IPS DF 4.7 (cell line): ENCODE measurements around the gene FGFR4.
A peak's percentile ranks its signal among the peaks of the same experiment; 100 is the strongest.
"Not testable (repeated sequence)": the region's sequence is repeated elsewhere in the genome, so short reads cannot be mapped to it uniquely, and the experiment has no call there.

Source experiments
- DNase-seq: peaks from one replicate; pipeline ENCODE4 v3.0.0-alpha.2; 2013; ENCODE audit warnings: low spot score; ENCODE audit errors: extremely low read depth

Gene FGFR4

DNA sequence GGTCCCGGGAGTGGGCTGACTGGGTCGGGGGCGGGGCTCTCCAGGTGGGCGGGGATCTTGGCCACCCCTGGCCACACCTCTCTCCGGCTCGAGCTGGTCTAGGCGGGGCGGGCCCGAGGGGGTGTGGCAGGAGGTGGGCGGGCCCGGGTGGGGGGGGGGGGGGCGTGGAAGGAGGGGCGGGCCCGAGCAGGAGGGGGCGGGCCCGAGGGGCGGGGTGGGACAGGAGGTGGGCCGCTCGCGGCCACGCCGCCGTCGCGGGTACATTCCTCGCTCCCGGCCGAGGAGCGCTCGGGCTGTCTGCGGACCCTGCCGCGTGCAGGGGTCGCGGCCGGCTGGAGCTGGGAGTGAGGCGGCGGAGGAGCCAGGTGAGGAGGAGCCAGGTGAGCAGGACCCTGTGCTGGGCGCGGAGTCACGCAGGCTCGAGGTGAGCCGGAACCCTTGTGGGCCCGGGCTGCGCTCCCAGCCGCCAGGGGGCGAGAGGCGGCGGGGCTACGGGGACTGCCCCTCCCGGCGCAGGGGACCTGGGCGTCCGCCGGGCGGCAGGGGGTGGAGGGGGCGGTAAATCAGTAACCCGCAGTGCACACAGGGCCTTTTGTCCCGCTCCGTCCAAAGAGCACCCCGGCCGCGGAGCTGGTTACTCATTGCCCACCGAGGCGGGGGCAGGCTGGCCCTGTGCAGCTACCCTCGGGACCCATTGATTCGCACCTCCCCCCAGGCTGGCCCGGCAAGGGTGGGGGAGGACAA is at the start of gene FGFR4:
Gene FGFR4 (plus strand): TSS at position 262 of the 744 bp plus-strand sequence. CDS start 2,688 bp downstream, outside the sequence.
- no peak for DNase-seq

DNA sequence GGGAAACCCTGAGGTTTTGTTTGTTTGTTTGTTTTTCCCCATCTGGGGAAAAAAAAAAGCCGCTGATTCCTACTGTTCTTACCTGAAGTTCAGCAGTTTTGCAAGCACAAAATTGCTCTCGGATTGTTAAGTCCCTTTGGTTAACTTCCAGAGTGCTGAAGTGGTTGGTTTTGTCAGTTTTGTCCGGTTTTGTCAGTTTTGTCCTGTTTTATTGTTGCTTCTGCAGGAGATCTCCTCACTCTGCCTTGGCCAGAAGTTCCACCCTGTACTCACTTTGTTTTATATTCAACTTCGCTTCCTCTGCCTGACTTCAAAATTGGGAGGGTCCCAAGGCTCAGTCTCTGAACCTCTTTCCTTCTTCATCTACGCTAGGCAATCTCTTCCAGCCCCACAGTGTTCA is 49.8 kb upstream of the FGFR4 start:
- DNase-seq, result no peak

DNA sequence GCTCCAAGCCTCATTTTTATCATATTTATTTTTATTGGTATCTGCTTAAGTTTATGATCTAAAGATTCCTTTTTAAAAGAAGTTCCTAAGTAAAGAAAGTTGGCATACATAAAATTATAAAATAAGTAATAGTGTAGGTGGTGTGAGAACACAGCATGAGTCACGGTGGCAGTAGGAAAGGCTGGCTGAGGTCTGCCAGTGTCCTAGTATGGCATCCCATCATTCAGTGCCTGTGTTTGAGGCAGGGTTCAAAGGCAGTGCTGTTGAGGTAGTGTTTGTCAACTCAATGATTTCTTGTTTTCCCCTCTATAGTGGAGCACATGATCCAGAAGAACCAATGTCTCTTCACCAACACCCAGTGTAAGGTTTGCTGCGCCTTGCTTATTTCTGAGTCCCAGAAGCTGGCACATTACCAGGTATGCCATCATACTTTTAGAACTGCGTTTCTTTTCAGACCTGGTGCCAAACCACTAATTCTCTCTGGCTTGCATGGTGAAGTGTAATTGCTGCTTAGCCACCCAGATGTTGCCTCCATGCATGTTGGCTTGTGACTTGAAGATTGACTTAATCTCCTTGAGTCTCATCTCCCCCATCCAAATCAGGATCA is 45.8 kb upstream of the FGFR4 start:
- no peak for DNase-seq

DNA sequence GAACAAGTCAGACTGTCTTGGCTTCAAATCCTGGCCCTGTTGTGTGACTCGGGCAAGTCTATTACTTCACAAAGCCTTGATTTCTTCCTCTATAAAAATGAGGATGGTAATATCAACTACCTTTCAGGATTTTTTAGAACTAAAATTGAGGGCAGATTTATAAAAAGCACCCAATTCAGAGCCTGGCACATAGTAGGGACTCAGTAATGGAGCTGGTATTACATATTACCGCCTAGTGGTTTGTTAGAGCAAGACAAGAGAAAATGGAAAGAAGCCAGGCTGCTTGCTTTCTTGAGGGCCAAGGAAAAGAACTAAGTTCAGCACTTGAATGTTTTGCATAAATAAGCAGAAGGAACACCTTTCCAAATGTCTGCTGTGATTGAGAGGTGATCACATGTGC is 44.8 kb upstream of the FGFR4 start:
- no peak for DNase-seq

DNA sequence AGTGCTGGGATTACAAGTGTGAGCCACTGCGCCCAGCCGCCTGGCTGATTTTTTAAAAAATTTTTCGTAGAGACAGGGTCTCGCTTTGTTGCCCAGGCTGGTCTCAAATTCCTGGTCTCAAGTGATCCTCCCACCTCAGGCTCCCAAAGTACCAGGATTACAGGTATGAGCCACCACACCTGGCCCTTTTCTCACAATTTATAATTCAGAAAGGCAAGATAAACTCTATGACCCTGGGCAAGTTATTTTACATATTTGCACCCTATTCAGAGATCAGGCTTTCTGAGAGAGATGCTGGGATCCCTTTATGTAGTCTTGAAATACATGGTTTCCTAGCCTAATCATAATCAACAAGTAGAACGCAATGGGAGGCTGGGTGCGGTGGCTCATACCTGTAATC is 43.6 kb upstream of the FGFR4 start:
- DNase-seq, result no peak

DNA sequence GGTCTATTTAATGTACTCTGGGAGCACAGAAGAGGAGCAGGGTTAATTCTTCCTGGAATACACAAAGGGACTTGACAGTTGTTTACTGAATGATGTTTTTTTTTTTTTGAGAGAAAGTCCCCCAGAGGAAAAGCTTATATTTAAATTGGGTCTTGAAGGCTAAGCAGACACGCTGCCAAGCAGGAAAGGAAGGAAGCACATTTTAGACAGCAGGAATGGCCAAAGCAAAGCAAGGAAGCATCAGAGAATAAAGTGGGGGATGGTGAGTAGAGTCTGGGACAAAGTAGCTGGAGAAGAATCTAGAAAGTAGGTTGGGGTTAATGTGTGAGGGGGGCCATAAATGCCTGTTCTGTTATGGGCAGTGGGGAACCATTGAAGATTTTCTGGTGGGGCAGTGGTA is 42.8 kb upstream of the FGFR4 start:
- no peak for DNase-seq

DNA sequence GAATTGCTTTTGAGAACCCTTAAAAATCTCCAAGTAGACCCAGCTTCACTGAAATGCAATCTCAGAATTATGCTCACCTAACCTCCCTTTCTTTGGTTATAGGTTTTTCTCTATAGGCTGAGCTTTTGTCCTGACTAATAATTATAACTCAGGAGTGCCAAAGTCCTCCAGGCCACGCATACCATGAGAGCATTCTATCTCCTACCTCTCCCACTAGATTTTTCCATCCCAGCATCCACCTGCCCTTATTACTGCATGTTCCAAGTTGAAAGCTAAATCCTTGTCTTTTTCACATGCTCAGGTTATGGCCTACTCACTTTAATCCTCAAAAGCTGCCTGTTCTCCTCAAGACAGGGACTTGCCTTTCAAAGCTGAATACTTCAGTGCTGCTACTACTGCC is 42.1 kb upstream of the FGFR4 start:
- no peak for DNase-seq

DNA sequence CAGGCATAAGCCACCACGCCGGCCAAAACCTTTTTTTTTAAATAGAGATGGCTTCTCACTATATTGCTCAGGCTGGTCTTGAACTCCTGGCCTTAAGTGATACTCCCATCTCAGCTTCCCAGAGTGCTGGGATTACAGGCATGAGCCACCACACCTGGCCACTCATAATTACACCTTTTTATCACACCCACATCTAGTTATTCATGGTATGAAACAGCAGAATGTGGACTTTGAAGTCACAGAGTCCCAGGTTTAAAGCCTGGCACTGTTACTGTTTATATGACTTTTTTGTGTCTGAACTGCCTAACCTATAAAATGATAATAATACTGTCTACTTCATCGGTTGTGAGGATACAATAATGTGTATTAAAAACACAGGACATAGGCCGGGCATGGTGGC is 41.1 kb upstream of the FGFR4 start:
- DNase-seq, result no peak

DNA sequence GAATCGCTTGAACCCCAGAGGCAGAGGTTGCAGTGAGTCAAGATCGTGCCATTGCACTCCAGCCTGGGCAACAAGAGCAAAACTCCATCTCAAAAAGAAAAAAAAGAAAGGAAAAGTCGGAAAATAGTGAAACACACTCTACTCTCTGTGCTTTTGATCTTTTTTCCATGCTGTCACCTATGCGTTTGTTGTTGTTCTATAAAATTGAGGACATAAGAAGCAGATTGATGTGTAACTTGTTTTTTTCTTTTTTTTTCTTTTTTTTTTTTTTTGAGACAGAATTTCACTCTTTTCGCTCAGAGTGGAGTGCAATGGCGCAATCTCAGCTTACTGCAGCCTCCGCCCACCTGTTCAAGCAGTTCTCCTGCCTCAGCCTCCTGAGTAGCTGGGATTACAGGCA is 38.2 kb upstream of the FGFR4 start:
- not testable (repeated sequence) for DNase-seq

DNA sequence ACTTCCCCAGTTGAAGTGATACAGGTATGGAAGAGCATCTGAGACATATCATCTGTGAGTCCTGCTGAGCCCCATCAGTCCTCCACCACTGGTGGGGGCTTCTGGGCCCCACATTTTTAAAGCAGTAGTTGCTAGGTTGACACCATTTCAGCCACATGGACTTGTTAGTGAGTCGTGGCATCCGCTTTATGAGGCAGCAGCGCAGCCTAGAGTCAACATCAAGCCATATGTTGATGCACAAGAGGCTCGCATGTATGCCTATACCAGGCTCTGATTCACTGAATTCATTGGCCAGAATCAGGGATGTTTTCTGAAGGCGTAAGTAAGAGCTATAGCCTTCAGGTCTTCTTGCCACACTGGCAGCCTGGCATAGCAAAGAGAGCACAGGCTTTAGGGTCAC is 37.4 kb upstream of the FGFR4 start:
- no peak for DNase-seq

DNA sequence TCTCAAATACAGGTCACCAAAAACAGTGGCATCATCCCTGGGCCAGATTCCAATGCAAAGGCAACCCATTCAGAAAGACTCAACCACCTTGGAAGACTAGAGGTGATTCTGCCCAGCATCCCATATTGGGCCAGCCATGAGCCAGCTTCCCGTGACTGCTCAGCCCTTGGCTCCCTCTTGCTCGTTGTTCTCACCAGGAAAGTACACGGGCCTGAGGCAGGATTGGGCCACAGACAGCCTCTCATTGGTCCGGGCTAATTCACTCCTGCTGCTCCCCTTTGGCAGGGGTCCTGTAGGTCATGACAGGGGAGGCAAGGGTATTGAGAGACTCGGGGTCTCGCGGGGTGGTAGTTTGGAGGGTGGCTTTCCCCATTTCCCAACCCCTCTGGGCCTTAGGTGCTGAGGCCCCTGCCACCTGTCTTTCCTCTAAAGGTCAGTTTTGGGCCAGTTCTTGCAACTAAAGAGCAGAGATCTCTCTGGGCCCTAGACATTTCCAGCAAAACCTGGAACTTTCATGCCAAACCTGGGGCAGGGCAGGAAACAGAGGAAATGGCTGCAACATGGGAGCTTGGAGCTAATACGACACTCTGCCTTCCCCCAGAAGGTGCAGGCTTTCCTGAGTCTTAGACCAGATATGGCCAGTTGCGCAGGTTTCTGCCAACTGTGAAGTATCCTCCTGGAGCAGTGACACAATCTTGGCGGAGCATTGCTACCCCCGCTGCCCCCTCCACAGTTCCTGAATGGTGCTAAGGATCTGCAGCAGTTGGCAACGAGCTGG is 22.0 kb upstream of the FGFR4 start:
- no peak for DNase-seq

DNA sequence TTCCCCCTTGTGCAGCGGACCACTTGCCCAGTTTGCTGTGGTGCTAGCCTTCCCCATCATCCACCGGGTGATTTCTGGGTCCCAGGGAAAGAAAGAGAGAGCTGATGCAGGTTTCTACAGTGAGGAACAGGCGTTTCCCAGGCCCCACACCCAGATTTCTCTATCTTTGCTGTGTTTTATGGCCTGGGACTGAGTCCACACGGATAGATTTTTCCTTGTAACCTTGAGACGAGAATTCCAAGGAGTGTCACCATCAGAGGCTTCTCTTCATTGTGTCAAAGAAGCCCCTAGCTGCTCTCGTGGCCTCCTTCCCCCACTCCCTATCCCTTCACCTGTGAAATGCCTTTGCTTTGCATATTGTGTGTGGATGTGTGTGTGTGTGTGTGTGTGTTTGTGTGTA is 21.2 kb upstream of the FGFR4 start:
- DNase-seq, result no peak

DNA sequence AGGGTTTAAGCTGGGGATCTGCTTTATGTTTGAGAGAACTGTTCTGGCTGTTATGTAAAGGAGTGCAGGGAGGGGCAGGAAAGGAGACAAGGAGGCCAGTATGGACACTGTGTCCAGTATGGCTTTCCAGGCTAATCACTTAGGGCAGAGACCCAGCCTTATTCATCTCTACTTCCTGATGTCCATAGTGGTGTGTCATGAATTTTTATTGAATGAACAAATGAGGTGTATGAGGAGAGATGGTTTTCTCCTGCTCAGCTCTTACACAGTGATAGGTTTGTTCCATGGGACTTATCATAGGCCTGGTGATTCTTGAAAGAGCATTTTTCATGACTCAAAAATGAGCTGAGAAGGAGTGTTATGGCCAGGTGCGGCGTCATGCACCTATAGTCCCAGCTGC is 20.5 kb upstream of the FGFR4 start:
- DNase-seq, result no peak

DNA sequence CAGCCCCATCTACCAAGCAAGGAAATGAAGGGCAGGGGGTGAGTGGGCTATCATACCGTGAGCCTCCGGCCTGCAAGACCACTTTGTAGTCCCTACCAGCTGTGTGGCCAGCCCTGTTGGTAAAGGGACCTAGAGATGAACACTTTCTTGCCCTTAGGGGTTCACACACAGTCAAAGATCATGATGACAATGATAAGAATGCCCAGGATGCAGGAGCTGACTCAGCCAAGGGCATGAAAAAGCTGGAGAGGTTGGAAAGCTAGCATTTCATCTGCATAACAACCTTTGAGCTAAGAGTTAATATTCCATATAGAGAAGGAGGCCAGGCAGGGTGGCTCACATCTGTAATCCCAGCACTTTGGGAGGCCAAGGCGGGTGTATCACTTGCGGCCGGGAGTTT is 19.2 kb upstream of the FGFR4 start:
- DNase-seq, result no peak

DNA sequence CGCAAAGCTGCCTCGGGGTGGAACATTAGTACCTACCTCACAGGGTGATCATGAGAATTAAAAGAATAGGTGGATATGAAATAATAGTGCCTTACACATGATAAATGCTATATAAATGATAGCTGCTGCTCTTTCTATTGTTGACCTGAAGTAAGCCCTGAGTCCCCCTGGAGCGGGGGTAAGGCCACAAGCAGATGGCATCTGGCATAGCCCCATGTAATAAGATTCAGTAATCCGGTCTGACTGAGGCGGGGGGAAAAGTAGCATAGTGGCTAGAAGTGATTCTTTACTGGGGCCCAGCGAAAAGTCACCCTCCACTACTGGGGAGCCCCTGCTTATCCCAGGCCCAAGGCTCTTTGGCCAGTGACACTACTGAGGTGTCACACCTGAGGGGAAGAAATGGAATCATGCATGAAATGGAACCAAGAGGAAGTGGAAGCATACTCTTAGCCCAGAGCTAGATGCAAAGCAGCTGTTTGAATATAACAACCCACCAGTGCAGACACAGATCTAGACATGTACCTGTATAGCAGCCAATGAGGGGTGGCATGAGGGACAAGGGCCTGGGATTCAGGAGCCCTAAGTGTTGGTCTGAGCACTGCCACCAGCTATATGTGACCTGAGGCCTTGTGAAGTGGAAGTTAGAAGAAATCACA is 16.1 kb upstream of the FGFR4 start:
- DNase-seq, result no peak

DNA sequence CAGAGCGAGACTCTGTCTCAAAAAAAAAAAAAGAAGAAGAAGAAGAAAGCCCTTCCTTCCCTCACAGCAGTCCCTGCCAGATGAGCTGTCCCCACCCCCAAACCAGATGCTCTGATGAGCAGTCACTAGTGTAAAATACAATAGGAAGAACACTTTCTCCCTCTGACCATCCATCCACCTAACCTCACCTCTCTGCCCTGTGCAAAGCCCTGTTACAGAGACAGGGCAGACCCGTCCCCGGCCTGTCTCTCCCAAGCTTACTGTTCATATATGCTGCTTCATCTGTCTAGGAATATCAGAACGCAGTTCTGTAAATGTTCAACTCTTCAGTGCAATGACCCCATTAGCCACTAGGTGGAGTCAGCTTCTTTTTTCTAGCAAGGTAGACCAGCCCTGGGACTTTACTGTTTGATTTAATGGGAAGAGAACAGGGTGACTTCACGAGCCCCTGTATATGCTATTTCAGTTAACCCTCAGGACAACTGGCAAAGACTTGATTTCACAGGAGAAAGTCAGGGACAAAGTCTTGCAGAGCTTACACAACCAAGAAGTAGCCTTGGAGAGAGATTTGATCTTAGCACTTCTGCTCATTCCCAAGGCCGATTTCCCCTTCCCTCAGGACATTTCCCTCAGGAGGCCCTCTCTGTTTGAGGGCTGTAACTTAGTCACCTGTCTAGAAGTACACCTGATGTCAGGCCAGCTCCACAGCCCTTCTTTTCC is 14.9 kb upstream of the FGFR4 start:
- peak; percentile 75 for DNase-seq

DNA sequence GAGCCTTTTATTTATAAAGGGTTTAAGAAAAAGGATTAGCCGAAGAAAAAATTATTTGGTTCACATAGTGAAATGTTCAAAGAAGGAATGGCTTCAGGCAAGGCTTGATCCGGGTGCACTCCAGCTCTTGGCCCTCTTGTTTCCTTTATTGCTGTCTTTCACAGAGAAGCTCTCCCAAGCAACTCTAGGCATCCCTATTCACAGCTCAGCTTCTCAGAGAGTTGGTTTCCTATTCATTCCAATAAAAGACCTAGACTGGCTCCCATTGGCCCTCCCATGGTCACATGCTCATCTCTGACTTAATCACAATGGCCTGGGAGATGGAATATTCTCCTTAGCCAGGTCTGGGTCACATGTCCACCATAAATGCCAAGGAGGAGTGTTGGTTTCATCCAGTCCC is 9.4 kb upstream of the FGFR4 start:
- no peak for DNase-seq

DNA sequence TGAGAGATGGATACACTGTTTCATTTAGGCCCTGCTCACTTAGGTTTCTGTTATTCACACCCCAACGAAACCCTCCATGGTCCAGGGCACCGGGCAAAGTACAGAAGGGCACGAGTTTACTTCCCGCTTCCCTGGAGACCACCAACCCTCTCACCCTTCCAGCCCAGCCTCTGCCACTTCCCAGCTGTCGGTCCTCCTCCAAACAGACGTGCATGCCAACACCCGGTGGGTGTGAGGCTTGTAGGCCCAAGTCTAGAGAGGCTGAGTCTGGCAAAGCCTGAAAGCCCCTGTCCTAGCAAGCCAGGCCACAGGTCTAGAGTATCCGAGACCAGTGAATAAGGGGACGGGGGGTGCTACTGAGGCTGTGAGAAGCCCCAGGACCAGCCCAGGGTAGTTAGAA is 7.1 kb upstream of the FGFR4 start:
- no peak for DNase-seq

DNA sequence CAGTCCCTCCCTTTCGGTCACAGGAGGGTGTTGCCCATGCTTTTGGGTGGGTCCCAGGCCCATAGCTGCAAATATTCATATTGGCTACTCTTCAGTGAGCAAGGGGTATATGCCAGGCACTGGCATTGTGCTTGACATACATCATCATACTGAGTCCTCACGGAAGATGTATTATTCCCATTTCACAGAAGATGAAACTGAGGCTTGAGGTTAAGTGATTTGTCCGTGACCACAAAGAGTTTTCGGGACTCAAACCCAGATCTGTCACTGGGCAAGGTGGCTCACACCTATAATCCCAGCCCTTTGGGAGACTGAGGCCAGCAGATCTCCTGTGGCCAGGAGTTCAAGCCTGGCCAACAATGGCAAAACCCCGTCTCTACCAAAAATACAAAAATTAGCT is 6.5 kb upstream of the FGFR4 start:
- no peak for DNase-seq

DNA sequence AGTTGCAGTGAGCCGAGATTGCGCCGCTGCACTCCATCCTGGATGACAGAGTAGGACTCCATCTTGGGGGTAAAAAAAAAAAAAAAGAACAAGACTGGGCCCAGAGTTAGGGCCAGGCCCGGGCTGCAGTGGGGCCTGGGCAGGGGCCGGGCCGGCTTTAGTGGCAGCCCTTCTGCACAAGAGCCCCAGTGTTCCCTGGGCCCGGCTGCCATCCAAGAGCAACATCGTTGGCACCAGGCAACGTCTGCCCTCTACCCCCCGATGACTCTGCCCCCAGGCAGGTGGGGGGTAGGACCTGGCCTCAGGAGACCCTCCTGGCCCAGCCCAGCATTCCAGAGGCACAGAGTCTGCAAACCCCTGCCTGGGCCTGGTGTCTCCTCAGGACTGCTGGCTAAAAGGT is 4.9 kb upstream of the FGFR4 start:
- no peak for DNase-seq

DNA sequence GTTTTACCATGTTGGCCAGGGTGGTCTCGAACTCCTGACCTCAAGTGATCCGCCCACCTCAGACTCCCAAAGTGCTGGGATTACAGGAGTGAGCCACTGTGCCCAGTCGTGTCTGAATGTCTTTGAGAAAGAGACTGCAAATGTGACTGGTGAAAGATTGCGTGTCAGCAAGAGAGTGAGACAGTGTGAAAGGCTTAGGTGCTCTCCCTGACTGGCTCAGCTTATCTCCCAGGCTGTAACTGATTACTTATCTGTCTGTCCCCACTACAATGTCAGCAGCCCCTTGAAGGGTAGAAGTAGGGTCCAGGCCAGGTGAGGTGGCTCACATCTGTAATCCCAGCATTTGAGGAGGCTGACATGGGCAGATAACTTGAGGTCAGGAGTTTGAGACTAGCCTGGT is 3.4 kb upstream of the FGFR4 start:
- no peak for DNase-seq
